K562 (cell line): ENCODE data around the gene DAAM1. TPM values are rescaled to one million over a fixed set of nuclear protein-coding genes. Genes with fewer than 3 reads are reported as not detected.

Experiments
- ATAC-seq: fragments of 200-7000 bp; cut with Tn5 transposase; 3 replicates; pipeline ENCODE4 v1.9.1; 2020; ENCODE audit warnings: moderate library complexity
- BruUV-seq: library from RNA; stranded (reverse); fragments of 400-500 nt; replicated peaks from 2 replicates; lab custom pipeline; 2021; lab: Mats Ljungman, UMichigan
- CTCF ChIA-PET: fragments of 300-600 bp; formaldehyde crosslinking; extraction: SDS; loops from one replicate; lab custom pipeline; 2021; ENCODE audit warnings: low intra/inter-chr PET ratio; lab: Yijun Ruan, JAX
- POLR2A ChIA-PET: fragments of 300-600, 350-650 bp; sonication (Branson Sonifier 250); formaldehyde crosslinking; extraction: SDS; loops from one replicate; lab custom pipeline; 2021; ENCODE audit warnings: antibody characterized with exemption, inconsistent platforms; lab: Yijun Ruan, JAX
- DNase-seq, 4 experiments: peaks; one replicate each; pipeline versions ENCODE4 v3.0.0 to v3.0.0-alpha.2; 2011 to 2018; ENCODE audit warnings: low spot score in 3 of 4, mixed read lengths in 3 of 4; ENCODE audit errors: extremely low read depth in 1 of 4
- FAIRE-seq: peaks from 2 replicates; lab custom pipeline; 2011; peaks lifted over from hg19 to GRCh38; lab: Jason Lieb, UNC
- H2AFZ ChIP-seq: 2 replicates; pipeline ENCODE4 v1.6.0; 2011; ENCODE audit warnings: low read depth, low read length, control low read depth, inconsistent platforms
- H3K27ac ChIP-seq: fragments of 200-600 bp; 3 replicates; pipeline ENCODE4 v1.8.0; 2011; ENCODE audit warnings: low read depth, mild to moderate bottlenecking, control low read depth, inconsistent platforms, low read length, moderate library complexity, mixed read lengths; ENCODE audit errors: extremely low read depth
- H3K27me3 ChIP-seq, 2 experiments: fragments of 300-600 bp in 1 of 2; 2 replicates in 1 of 2; 3 replicates in 1 of 2; pipeline versions ENCODE4 v1.6.0 to v1.8.0; 2011; ENCODE audit warnings: inconsistent platforms in 2 of 2, low read length in 2 of 2, mild to moderate bottlenecking in 1 of 2, mixed read lengths in 1 of 2, moderate library complexity in 1 of 2; ENCODE audit not compliant: control insufficient read depth in 2 of 2, insufficient read depth in 2 of 2
- H3K36me3 ChIP-seq: fragments of 300-600 bp; 3 replicates; pipeline ENCODE4 v1.8.0; 2011; ENCODE audit warnings: mild to moderate bottlenecking, low read length, inconsistent platforms; ENCODE audit not compliant: control insufficient read depth, insufficient read depth
- H3K4me1 ChIP-seq, 2 experiments: fragments of 200-600 bp in 1 of 2; replicated peaks in 1 of 2; 2 replicates in 1 of 2; 3 replicates in 1 of 2; pipeline versions ENCODE4 v1.5.1 to v1.8.0; 2011; ENCODE audit warnings: inconsistent platforms in 2 of 2, low read length in 2 of 2, mild to moderate bottlenecking in 1 of 2, mixed read lengths in 1 of 2, moderate library complexity in 1 of 2; ENCODE audit not compliant: control insufficient read depth in 2 of 2, insufficient read depth in 2 of 2
- H3K4me2 ChIP-seq: 2 replicates; pipeline ENCODE4 v1.6.1; 2011; ENCODE audit warnings: low read length, control low read depth, inconsistent platforms, mixed read lengths; ENCODE audit not compliant: insufficient read depth
- H3K4me3 ChIP-seq: fragments of 200-600 bp; sonication (generic), shearing (Covaris generic); 2 replicates; pipeline ENCODE4 v1.5.1; 2016; ENCODE audit warnings: control low read depth, inconsistent platforms
- H3K79me2 ChIP-seq: fragments of 200-600 bp; 3 replicates; pipeline ENCODE4 v1.8.0; 2011; ENCODE audit warnings: low read length, inconsistent platforms; ENCODE audit not compliant: control insufficient read depth, insufficient read depth
- H3K9ac ChIP-seq, 2 experiments: 2 replicates each; pipeline versions ENCODE4 v1.6.0 to v1.6.1; 2011; ENCODE audit warnings: low read depth in 2 of 2, low read length in 2 of 2, control low read depth in 1 of 2, inconsistent platforms in 1 of 2, mild to moderate bottlenecking in 1 of 2, mixed read lengths in 1 of 2; ENCODE audit not compliant: insufficient read depth in 1 of 2
- H3K9me1 ChIP-seq: one replicate; pipeline ENCODE4 v1.6.0; 2011; ENCODE audit warnings: inconsistent platforms, mild to moderate bottlenecking, low read length, moderate library complexity; ENCODE audit not compliant: control insufficient read depth, insufficient read depth
- H3K9me3 ChIP-seq: replicated peaks from 2 replicates; pipeline ENCODE4 v1.5.1; 2011; ENCODE audit warnings: low read depth, low read length, inconsistent platforms; ENCODE audit not compliant: control insufficient read depth, insufficient read depth
- H4K20me1 ChIP-seq: replicated peaks from 2 replicates; pipeline ENCODE4 v1.6.1; 2011; ENCODE audit warnings: low read length, inconsistent platforms, mixed read lengths; ENCODE audit not compliant: control insufficient read depth, insufficient read depth
- ARHGAP35 ChIP-seq: fragments of 450-650 bp; IDR thresholded peaks from 2 replicates; pipeline ENCODE4 v1.6.1; 2018; ENCODE audit not compliant: partially characterized antibody
- CBX1 ChIP-seq: sonication (generic); IDR thresholded peaks from 2 replicates; pipeline ENCODE4 v1.6.1; 2016; ENCODE audit warnings: antibody characterized with exemption, low read depth, mild to moderate bottlenecking
- CBX5 ChIP-seq: IDR thresholded peaks from 2 replicates; pipeline ENCODE4 v1.6.1; 2014; ENCODE audit warnings: low read depth, borderline replicate concordance
- CTBP1 ChIP-seq: fragments of 450-650 bp; IDR thresholded peaks from 2 replicates; pipeline ENCODE4 v1.6.1; 2016; ENCODE audit warnings: borderline replicate concordance
- CTCF ChIP-seq, 3 experiments: IDR thresholded peaks in 2 of 3; conservative IDR thresholded peaks in 1 of 3; 2 replicates each; pipeline ENCODE4 v1.5.1; 2011 to 2012; ENCODE audit warnings: low read length in 3 of 3, mild to moderate bottlenecking in 3 of 3, control low read depth in 2 of 3, improper control_type of control experiment in 1 of 3, inconsistent platforms in 1 of 3, low read depth in 1 of 3, mixed read lengths in 1 of 3, moderate library complexity in 1 of 3; ENCODE audit not compliant: insufficient read depth in 2 of 3
- ESRRB ChIP-seq: fragments of 250-450 bp; sonication (Bioruptor Pico); IDR thresholded peaks from 2 replicates; pipeline ENCODE4 v1.5.0; 2020; ENCODE audit warnings: mild to moderate bottlenecking, moderate library complexity, borderline replicate concordance
- FOS ChIP-seq: IDR thresholded peaks from 3 replicates; pipeline ENCODE4 v1.6.1; 2011; ENCODE audit not compliant: insufficient read length; ENCODE audit errors: extremely low read depth
- FOSL1 ChIP-seq: fragments of 200-800 bp; sonication (Bioruptor generic); conservative IDR thresholded peaks from 2 replicates; pipeline ENCODE4 v1.6.1; 2016; ENCODE audit warnings: missing genetic modification characterization, missing compliant biosample characterization
- FOXA1 ChIP-seq: fragments of 450-650 bp; IDR thresholded peaks from 2 replicates; pipeline ENCODE4 v1.6.1; 2016; ENCODE audit warnings: mild to moderate bottlenecking, borderline replicate concordance
- GATA2 ChIP-seq: sonication (generic); formaldehyde crosslinking; IDR thresholded peaks from 2 replicates; pipeline ENCODE4 v1.4.0; 2020; ENCODE audit warnings: mild to moderate bottlenecking, missing genetic modification reagents
- JUN ChIP-seq, 2 experiments: sonication (generic) in 1 of 2; formaldehyde crosslinking in 1 of 2; IDR thresholded peaks; 2 replicates each; pipeline versions ENCODE4 v1.6.1 to v1.8.0; 2012 to 2022; ENCODE audit warnings: borderline replicate concordance in 2 of 2, mild to moderate bottlenecking in 2 of 2, improper control_type of control experiment in 1 of 2, low read depth in 1 of 2, low read length in 1 of 2, missing genetic modification reagents in 1 of 2
- MEIS2 ChIP-seq: fragments of 450-650 bp; IDR thresholded peaks from 2 replicates; pipeline ENCODE4 v1.6.1; 2014; ENCODE audit warnings: mild to moderate bottlenecking; ENCODE audit not compliant: partially characterized antibody
- SAP30 ChIP-seq: fragments of 200-600 bp; sonication (generic); IDR thresholded peaks from 2 replicates; pipeline ENCODE4 v1.6.1; 2012; ENCODE audit warnings: borderline replicate concordance, low read depth, mild to moderate bottlenecking, moderate library complexity, low read length, control low read depth, inconsistent platforms; ENCODE audit not compliant: insufficient read depth, poor library complexity, severe bottlenecking
- SMARCA5 ChIP-seq: fragments of 450-650 bp; IDR thresholded peaks from 2 replicates; pipeline ENCODE4 v1.6.1; 2016
- WHSC1 ChIP-seq: IDR thresholded peaks from one replicate; pipeline ENCODE4 v1.6.1; 2012; ENCODE audit warnings: low read length, control low read depth, inconsistent platforms
- ZBTB17 ChIP-seq: fragments of 450-650 bp; formaldehyde crosslinking; IDR thresholded peaks from 2 replicates; pipeline ENCODE4 v1.4.0; 2020; ENCODE audit warnings: mild to moderate bottlenecking
- ZNF3 ChIP-seq: fragments of 250-450 bp; sonication (Bioruptor Pico); IDR thresholded peaks from 2 replicates; pipeline ENCODE4 v1.5.0; 2021; ENCODE audit warnings: mild to moderate bottlenecking, moderate library complexity
- ZNF445 ChIP-seq: fragments of 250-450 bp; sonication (Bioruptor Pico); IDR thresholded peaks from 2 replicates; pipeline ENCODE4 v1.4.0; 2020; ENCODE audit warnings: low read depth, mild to moderate bottlenecking, moderate library complexity
- WGBS: fragments of 100-300 bp; shearing (Covaris generic); methylation state at CpG from one replicate; pipeline ENCODE4 v1.1.6; 2016; ENCODE audit warnings: low coverage, mixed read lengths; ENCODE audit not compliant: insufficient coverage; ENCODE audit errors: missing lambda C conversion rate; 5-methylcytosine and 5-hydroxymethylcytosine counted together
- in situ Hi-C: fragments of 300-500 bp; cut with MboI; formaldehyde crosslinking; loops from 4 replicates; pipeline ENCODE4 v1.15.0; 2018; ENCODE audit warnings: inconsistent platforms, mixed read lengths
- intact Hi-C: fragments of 100-400 bp; cut with micrococcal nuclease; formaldehyde crosslinking; loops from 2 replicates; pipeline ENCODE4 v1.14.2; 2022
- polyA plus RNA-seq, 8 experiments: library from polyadenylated mRNA; depleted of rRNA in 4 of 8; stranded (reverse) in 5 of 8; unstranded in 3 of 8; fragments of >200 nt; fragmentation: Nextera tagmentation in 2 of 8; fragmentation: Illumina TruSeq in 1 of 8; extraction: Ambion mirVana in 2 of 8; extraction: Trizol in 1 of 8; gene quantifications; 2 replicates each; pipeline versions ENCODE4 v1.2.1 to v1.2.3, GENCODE V29; 2011 to 2014; ENCODE audit warnings: inconsistent platforms in 1 of 8, missing spikeins in 1 of 8
- total RNA-seq, 7 experiments: library from RNA; depleted of rRNA in 6 of 7; stranded (reverse); fragments of >200 nt in 6 of 7; fragmentation: Illumina TruSeq in 2 of 7; extraction: Trizol in 2 of 7; gene quantifications; 2 replicates each; pipeline versions ENCODE4 v1.2.1 to v1.2.3, GENCODE V29; 2011 to 2021; ENCODE audit warnings: low replicate concordance in 1 of 7
- TF ChIP-seq, protein P1 (sequence below): sonication (generic); formaldehyde crosslinking; IDR thresholded peaks from 2 replicates; pipeline ENCODE4 v1.8.1; 2022; ENCODE audit warnings: missing genetic modification reagents

Gene DAAM1
- total and polyA plus RNA-seq, 9 of the 15 experiments (the other 6 are each of a cell fraction or from before 2014, with no cell fraction given) = 3.6 to 11.6 (median 6.7) TPM

DNA sequence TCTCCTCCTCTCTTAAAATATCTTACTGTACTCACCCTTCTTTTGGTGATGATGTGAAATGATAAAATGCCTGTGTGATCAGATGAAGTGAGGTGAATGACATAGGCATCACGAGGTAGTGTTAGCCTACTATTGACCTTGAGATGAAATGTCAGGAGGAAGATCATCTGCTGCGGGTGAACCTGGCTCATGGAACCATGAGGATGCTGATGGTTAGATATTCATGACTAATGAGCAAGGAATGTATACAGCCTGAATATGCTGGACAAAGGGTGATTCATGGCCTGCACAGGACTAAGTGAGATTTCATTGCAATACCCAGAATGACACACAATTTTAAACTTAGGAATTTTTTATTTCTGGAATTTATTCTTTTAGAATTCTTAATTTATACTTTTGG lies 89.6 kb downstream of the DAAM1 start (continued):
- peak; percentile 71 for TF ChIP-seq CTBP1
- peak; percentile 77; the same call in 1 of the 2 replicates for TF ChIP-seq JUN (IDR thresholded peaks at IDR 0.05; ENCODE audit: borderline replicate concordance, low read depth, low read length)
- no peak for TF ChIP-seq JUN (CRISPR knock-in tag; IDR thresholded peaks at IDR 0.05; ENCODE audit: borderline replicate concordance)
- TF ChIP-seq FOSL1 (tag) = peak; percentile 92
- TF ChIP-seq MEIS2 = peak; percentile 28
- TF ChIP-seq FOS = peak; percentile 31
- no peak for TF ChIP-seq ZBTB17

GRCh38 chr14:59280961-59281360 lies 92.5 kb downstream of the DAAM1 start:
- TF ChIP-seq WHSC1 (no peak), ZNF445 (CRISPR knock-in tag) (no peak), SMARCA5 (no peak), CBX5 (no peak), CTCF (IDR thresholded peaks at IDR 0.05 in 2 of 3, conservative IDR thresholded peaks at IDR 0.05 in 1 of 3; ENCODE audit: insufficient read depth in 2 of 3, low read depth in 1 of 3, low read length in 3 of 3) (no peak), GATA2 (CRISPR knock-in tag) (no peak), ARHGAP35 (no peak), FOXA1 (no peak), ZNF3 (CRISPR knock-in tag) (no peak), ESRRB (no peak), CBX1 (no peak), SAP30 (no peak)
- TF ChIP-seq, protein P1, sequence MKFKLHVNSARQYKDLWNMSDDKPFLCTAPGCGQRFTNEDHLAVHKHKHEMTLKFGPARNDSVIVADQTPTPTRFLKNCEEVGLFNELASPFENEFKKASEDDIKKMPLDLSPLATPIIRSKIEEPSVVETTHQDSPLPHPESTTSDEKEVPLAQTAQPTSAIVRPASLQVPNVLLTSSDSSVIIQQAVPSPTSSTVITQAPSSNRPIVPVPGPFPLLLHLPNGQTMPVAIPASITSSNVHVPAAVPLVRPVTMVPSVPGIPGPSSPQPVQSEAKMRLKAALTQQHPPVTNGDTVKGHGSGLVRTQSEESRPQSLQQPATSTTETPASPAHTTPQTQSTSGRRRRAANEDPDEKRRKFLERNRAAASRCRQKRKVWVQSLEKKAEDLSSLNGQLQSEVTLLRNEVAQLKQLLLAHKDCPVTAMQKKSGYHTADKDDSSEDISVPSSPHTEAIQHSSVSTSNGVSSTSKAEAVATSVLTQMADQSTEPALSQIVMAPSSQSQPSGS (CRISPR knock-in tag) = no peak
- H3K9me1 ChIP-seq = no peaks in the 10 kb centered on the region
- ChIA-PET POLR2A (no interaction called here), CTCF (no interaction called here)
- H3K9me3 ChIP-seq = no peaks in the 10 kb centered on the region; the same call in 1 of the 2 replicates
- H3K36me3 ChIP-seq = no peaks in the 10 kb centered on the region
- no peak for ATAC-seq
- in situ Hi-C loops = no loop called here
- H3K4me3 ChIP-seq = no peak overlapping the region
- H3K27ac ChIP-seq = no peak overlapping the region
- WGBS = 28% methylated on average over 5 of the region's 5 CpGs
- peaks cover 0 to 4% of the 10 kb centered on the region in 2 experiments; a peak in 2 of 5 replicates for H3K4me1 ChIP-seq
- no peak overlapping the region for H3K9ac ChIP-seq
- BruUV-seq = no TSS peak
- H3K27me3 ChIP-seq = no peaks in the 10 kb centered on the region
- no peak overlapping the region for H2AFZ ChIP-seq
- intact Hi-C loops = no loop called here
- FAIRE-seq = no peak
- H3K79me2 ChIP-seq = no peaks in the 10 kb centered on the region
- no peaks in the 10 kb centered on the region for H4K20me1 ChIP-seq
- no peak for DNase-seq
- no peak overlapping the region for H3K4me2 ChIP-seq
